Astrocyte (in vitro differentiated cells and primary cell): ENCODE data around the gene KCNG4.

Experiments used
- CTCF ChIP-seq: IDR thresholded peaks from 2 replicates; pipeline ENCODE4 v1.5.1; 2011; ENCODE audit warnings: low read depth, mild to moderate bottlenecking, inconsistent platforms, low read length, moderate library complexity; ENCODE audit not compliant: insufficient read depth
- EZH2 ChIP-seq: IDR thresholded peaks from 2 replicates; pipeline ENCODE4 v1.6.1; 2012; ENCODE audit warnings: mild to moderate bottlenecking, low read length, inconsistent platforms; ENCODE audit not compliant: insufficient read depth

DNA sequence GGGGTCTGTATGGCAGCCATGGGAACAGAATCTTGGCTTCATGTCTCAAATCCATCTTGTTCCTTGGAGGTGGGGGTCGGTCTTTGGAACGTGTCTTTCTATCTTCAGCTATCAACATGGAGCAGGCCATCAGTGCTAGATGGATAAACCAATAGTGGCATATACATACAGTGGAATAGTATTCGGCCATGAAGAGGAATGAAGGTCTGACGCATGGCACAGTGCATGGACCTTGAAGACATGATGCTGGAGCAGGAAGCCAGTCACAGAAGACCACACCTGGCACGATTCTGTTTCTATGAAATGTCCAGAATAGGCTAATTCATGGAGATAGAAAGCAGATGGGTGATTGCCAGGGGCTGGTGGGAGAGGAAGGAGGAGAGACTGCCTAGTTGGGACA lies 7.8 kb downstream of the KCNG4 start:
- TF ChIP-seq CTCF (no peak), EZH2 (no peak)
